Measurements from ENCODE around the gene C8G. TPM values are rescaled to one million over a fixed set of nuclear protein-coding genes. Genes with fewer than 3 reads are reported as not detected.

The C8G gene
- total and polyA plus RNA-seq, 2 of the 8 experiments (the other 6 are each of a cell fraction or from before 2014, with no cell fraction given), result 0.62 to 0.80 TPM

DNA sequence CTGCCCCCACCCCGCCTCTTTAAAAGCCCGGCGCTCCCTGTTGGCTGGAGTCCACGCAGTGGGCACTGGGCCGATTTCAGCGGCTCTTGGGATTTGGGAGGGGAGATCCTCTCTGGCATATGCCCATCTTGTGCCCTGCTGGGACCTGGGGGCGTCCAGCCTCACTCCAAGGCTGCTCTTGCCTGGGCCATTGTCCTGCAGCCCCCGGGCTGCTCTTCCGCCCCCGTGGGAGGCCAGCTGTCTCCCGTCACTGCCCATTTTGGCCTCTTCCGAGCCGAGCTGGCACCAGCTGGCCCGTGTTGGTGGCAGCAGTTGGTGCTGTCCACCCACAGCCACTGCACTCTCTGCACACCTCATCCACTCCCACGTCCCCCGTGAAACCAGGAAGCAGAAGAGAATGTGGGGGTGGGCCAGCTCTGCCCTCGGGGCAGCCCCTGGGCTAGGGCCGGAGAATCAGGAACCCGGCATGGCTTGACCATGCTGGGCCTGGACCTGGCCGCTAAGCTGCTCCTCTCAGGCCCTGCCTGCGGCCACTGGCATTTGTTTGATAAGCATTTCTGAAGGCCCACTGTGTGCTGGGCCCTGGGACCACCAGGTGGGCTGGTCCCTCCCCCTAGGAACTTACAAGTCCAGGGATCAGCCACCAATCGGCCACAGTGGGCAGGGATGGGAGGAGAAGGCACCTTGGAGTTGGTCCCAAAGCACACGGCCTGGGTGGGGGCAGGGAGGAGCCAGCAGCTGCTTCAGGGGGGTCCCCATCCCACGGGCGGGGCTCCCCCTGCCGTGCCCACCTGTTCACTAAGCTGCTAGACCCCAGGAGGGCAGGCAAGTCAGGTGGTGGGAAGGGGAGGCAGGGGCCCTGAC lies 2.2 kb downstream of the C8G start:
- H4K5ac ChIP-seq (ENCODE audit: insufficient read length, low read depth, low read length), result no peak overlapping the region
- CTCF ChIA-PET (ENCODE audit: partially characterized antibody), result interaction anchor here (0.6 to 4.4 kb wide), 52 partner anchors 8 to 496 kb away, joined by 3 to 63 read pairs (median 5); partner anchors contain the start of genes ABCA2, AJM1, CLIC3 and FUT7
- H4K20me1 ChIP-seq (replicated peaks in 1 of 2; ENCODE audit: control insufficient read depth in 1 of 2, insufficient read depth in 2 of 2, low read length in 2 of 2), result peaks cover 5 to 10% of the 10 kb centered on the region in 2 experiments
- H3K4me3 ChIP-seq (ENCODE audit: extremely low read depth in 1 of 4, insufficient read depth in 2 of 4, low read depth in 3 of 4, low read length in 4 of 4), result no peak overlapping the region
- no peak overlapping the region for H3K56ac ChIP-seq (replicated peaks; ENCODE audit: insufficient read length, low read depth, low read length)
- H3K79me1 ChIP-seq (ENCODE audit: low read depth, low read length), result no peaks in the 10 kb centered on the region
- no peak overlapping the region for H2BK120ac ChIP-seq (replicated peaks; ENCODE audit: low read depth, low read length)
- FAIRE-seq (no peak), DNase-seq (ENCODE audit: low read depth in 1 of 2, low spot score in 2 of 2) (no peak)
- no peak for TF ChIP-seq SP4 (IDR thresholded peaks at IDR 0.05; ENCODE audit: low read length)
- no peak for TF ChIP-seq EZH2 (IDR thresholded peaks at IDR 0.05; ENCODE audit: low read depth, low read length, severe bottlenecking)
- TF ChIP-seq SRF (IDR thresholded peaks at IDR 0.05; ENCODE audit: low read depth, low read length), result no peak
- TF ChIP-seq BACH1 (IDR thresholded peaks at IDR 0.05; ENCODE audit: low read length), result no peak
- no peak for TF ChIP-seq YY1 (IDR thresholded peaks at IDR 0.05; ENCODE audit: low read depth, low read length)
- TF ChIP-seq NANOG (IDR thresholded peaks at IDR 0.05; ENCODE audit: insufficient read depth, low read depth, low read length, poor library complexity, severe bottlenecking), result no peak
- TF ChIP-seq MAFK (IDR thresholded peaks at IDR 0.05; ENCODE audit: low read depth, low read length), result no peak
- no peak for TF ChIP-seq PHF8 (conservative IDR thresholded peaks at IDR 0.05; ENCODE audit: low read depth, low read length)
- H4K8ac ChIP-seq (ENCODE audit: extremely low read depth, insufficient read depth, low read length), result peak overlapping the region; percentile 75
- H4K91ac ChIP-seq (replicated peaks; ENCODE audit: insufficient read length, low read length), result no peak overlapping the region
- no peak overlapping the region for H3K4me2 ChIP-seq (ENCODE audit: insufficient read depth in 1 of 2, low read depth in 2 of 2, low read length in 2 of 2)
- no peak overlapping the region for H3K14ac ChIP-seq (ENCODE audit: insufficient read length)
- peaks cover 0 to 25% (median 17%) of the 10 kb centered on the region in 4 experiments; a peak in 5 of 7 replicates for H3K4me1 ChIP-seq (replicated peaks in 1 of 4; ENCODE audit: control insufficient read depth in 3 of 4, insufficient read depth in 4 of 4, low read length in 3 of 4)
- peaks cover 8% of the 10 kb centered on the region; the same call in 1 of the 2 replicates for H3K23me2 ChIP-seq (ENCODE audit: low read depth, low read length)
- H3K9me3 ChIP-seq (ENCODE audit: insufficient read depth in 2 of 2, low read depth in 1 of 2, low read length in 1 of 2), result no peaks in the 10 kb centered on the region
- no peak overlapping the region for H2BK20ac ChIP-seq (ENCODE audit: low read length)
- peaks cover 0 to 3% of the 10 kb centered on the region in 2 experiments; a peak in 1 of 4 replicates for H3K79me2 ChIP-seq (ENCODE audit: control insufficient read depth in 1 of 2, insufficient read depth in 2 of 2, low read length in 2 of 2)
- no peak overlapping the region for H3K23ac ChIP-seq (ENCODE audit: insufficient read length)
- 89% methylated on average over 22 of the region's 26 CpGs; no CpG with 5 or more reads in 1 of the 2 experiments for WGBS, 2 experiments (ENCODE audit: extremely low coverage in 1 of 2, insufficient coverage in 1 of 2, insufficient read length in 1 of 2, insufficient replicate concordance in 2 of 2, low coverage in 1 of 2, low lambda C conversion rate in 2 of 2, missing lambda C conversion rate in 1 of 2)
- H2BK12ac ChIP-seq (ENCODE audit: low read depth, low read length), result peak overlapping the region; percentile 68; the same call in 1 of the 2 replicates
- H3K4ac ChIP-seq (replicated peaks; ENCODE audit: insufficient read length, low read depth, low read length), result peak overlapping the region; percentile 93
- POLR2A ChIA-PET (ENCODE audit: partially characterized antibody), result interaction anchor here (1.0 to 1.3 kb wide), 5 partner anchors 35 to 222 kb away, joined by 3 to 5 read pairs (median 3); no protein-coding TSS in a partner anchor
- no peaks in the 10 kb centered on the region for H3K27me3 ChIP-seq (replicated peaks in 1 of 4; ENCODE audit: control insufficient read depth in 3 of 4, extremely low read depth in 1 of 4, insufficient read depth in 3 of 4, low read length in 3 of 4)
- no peak overlapping the region for H2AK5ac ChIP-seq (ENCODE audit: low read depth, low read length)
- no peak overlapping the region; the same call in 1 of the 2 replicates for H3K18ac ChIP-seq (ENCODE audit: extremely low read depth, low read length)
- no peak overlapping the region for H2AFZ ChIP-seq (ENCODE audit: low read length)
- H3K27ac ChIP-seq (ENCODE audit: low read depth, low read length), result no peak overlapping the region
- H2BK5ac ChIP-seq (ENCODE audit: low read depth, low read length), result peak overlapping the region; percentile 78; the same call in 1 of the 2 replicates
- H2BK15ac ChIP-seq (ENCODE audit: low read length), result 0 out of 2 replicates have a peak overlapping the region, but pooled peaks have one; percentile 81
- H3K9ac ChIP-seq (replicated peaks in 1 of 4; ENCODE audit: extremely low read depth in 1 of 4, low read depth in 3 of 4, low read length in 3 of 4), result no peak overlapping the region
- peaks cover 0 to 8% (median 2%) of the 10 kb centered on the region in 4 experiments; a peak in 4 of 8 replicates for H3K36me3 ChIP-seq (ENCODE audit: control insufficient read depth in 2 of 4, insufficient read depth in 4 of 4, low read length in 3 of 4)
